Measurements from ENCODE around the gene PKP1. TPM values are rescaled to one million over a fixed set of nuclear protein-coding genes. Genes with fewer than 3 reads are reported as not detected.

The PKP1 gene
- total and polyA plus RNA-seq, 2 of the 4 experiments (the other 2 are of a cell fraction) = 0.18 to 0.36 TPM

DNA sequence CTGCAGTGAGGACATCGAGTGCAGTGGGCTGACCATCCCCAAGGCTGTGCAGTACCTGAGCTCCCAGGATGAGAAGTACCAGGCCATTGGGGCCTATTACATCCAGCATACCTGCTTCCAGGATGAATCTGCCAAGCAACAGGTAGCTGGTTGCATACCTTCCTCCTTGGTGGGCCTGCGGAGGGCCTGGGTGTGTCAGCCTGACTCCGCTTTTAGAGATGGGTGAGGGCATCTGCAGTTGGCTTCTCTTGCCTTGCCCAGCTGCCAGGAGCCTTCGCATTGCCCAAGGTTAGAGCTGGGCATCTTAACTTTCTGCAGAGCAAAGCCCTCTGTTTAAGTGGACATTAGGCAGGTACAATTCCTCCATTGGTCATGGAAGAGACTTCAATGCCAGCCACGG, 33.2 kb downstream of the PKP1 start:
- CTCF ChIA-PET = no interaction called here
- Histone ChIP-seq H3K18ac (ENCODE audit: low read depth, low read length) (no peak overlapping the region), H3K27ac (ENCODE audit: insufficient read depth, low read length) (no peak overlapping the region), H2BK15ac (ENCODE audit: low read depth, low read length) (no peak overlapping the region), H2BK20ac (ENCODE audit: low read depth, low read length) (no peak overlapping the region), H3K9me1 (ENCODE audit: insufficient read depth, low read length) (no peaks in the 10 kb centered on the region), H3K4me2 (ENCODE audit: low read depth, low read length) (no peak overlapping the region), H3K9me3 (ENCODE audit: control insufficient read depth, insufficient read depth, low read length) (no peaks in the 10 kb centered on the region), H3K9ac (ENCODE audit: low read depth, low read length) (no peak overlapping the region), H3K23ac (ENCODE audit: low read depth, low read length) (no peak overlapping the region), H4K8ac (ENCODE audit: low read depth in 2 of 2, low read length in 2 of 2) (no peak overlapping the region), H4K91ac (ENCODE audit: insufficient read depth, low read depth, low read length) (no peak overlapping the region), H2AK9ac (replicated peaks; ENCODE audit: low read depth, low read length, poor library complexity) (no peak overlapping the region), H2BK5ac (ENCODE audit: low read depth, low read length, poor library complexity, severe bottlenecking) (no peak overlapping the region), H2AFZ (replicated peaks; ENCODE audit: low read length, poor library complexity) (no peak overlapping the region), H3K4me1 (ENCODE audit: control insufficient read depth, insufficient read depth, low read length) (no peaks in the 10 kb centered on the region), H4K5ac (ENCODE audit: low read depth, low read length) (no peak overlapping the region), H2AK5ac (ENCODE audit: low read depth, low read length) (no peak overlapping the region), H3K79me1 (ENCODE audit: low read depth in 1 of 2, low read length in 2 of 2) (no peaks in the 10 kb centered on the region), H3K56ac (ENCODE audit: extremely low read depth, insufficient read depth, low read length) (no peak overlapping the region), H3K14ac (replicated peaks; ENCODE audit: low read depth, low read length) (no peak overlapping the region), H3K4ac (ENCODE audit: low read depth, low read length) (no peak overlapping the region), H3K36me3 (ENCODE audit: control insufficient read depth, insufficient read depth, low read length) (no peaks in the 10 kb centered on the region), H3K4me3 (ENCODE audit: insufficient read depth, low read depth, low read length) (no peak overlapping the region), H2BK120ac (ENCODE audit: low read depth, low read length) (no peak overlapping the region), H4K20me1 (ENCODE audit: insufficient read depth, low read length) (no peaks in the 10 kb centered on the region), H3K27me3 (ENCODE audit: control insufficient read depth, insufficient read depth, low read length) (peaks cover 80% of the 10 kb centered on the region)
- POLR2A ChIA-PET (ENCODE audit: unreplicated experiment) = no interaction called here
- dilution Hi-C loops (cut with HindIII; ENCODE audit: low sequenced_read_pairs, unreplicated experiment) (no loop called here), intact Hi-C loops (cut with micrococcal nuclease) (no loop called here), in situ Hi-C loops (cut with MboI; ENCODE audit: low sequenced_read_pairs) (no loop called here)
- no TSS peak for BruUV-seq (replicated peaks)
- ATAC-seq (ENCODE audit: low read depth) (no peak), DNase-seq (no peak)
- TF ChIP-seq MAZ (IDR thresholded peaks at IDR 0.05; ENCODE audit: borderline replicate concordance, low read depth, low read length) = no peak
- TF ChIP-seq MXI1 (IDR thresholded peaks at IDR 0.05; ENCODE audit: borderline replicate concordance, low read depth, low read length) = no peak
- no peak for TF ChIP-seq MAFK (IDR thresholded peaks at IDR 0.05; ENCODE audit: low read depth, low read length)
- TF ChIP-seq RCOR1 (IDR thresholded peaks at IDR 0.05; ENCODE audit: insufficient replicate concordance, low read length) = no peak
- TF ChIP-seq, protein P1, sequence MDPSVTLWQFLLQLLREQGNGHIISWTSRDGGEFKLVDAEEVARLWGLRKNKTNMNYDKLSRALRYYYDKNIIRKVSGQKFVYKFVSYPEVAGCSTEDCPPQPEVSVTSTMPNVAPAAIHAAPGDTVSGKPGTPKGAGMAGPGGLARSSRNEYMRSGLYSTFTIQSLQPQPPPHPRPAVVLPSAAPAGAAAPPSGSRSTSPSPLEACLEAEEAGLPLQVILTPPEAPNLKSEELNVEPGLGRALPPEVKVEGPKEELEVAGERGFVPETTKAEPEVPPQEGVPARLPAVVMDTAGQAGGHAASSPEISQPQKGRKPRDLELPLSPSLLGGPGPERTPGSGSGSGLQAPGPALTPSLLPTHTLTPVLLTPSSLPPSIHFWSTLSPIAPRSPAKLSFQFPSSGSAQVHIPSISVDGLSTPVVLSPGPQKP (IDR thresholded peaks at IDR 0.05; ENCODE audit: borderline replicate concordance, low read depth, low read length) = no peak
- TF ChIP-seq BHLHE40 (IDR thresholded peaks at IDR 0.05; ENCODE audit: low read depth, low read length) = no peak
- no peak for TF ChIP-seq CHD1 (IDR thresholded peaks at IDR 0.05; ENCODE audit: low read depth, low read length)
- no peak for TF ChIP-seq RAD21 (IDR thresholded peaks at IDR 0.05; ENCODE audit: low read length)
- no peak for TF ChIP-seq SMC3 (IDR thresholded peaks at IDR 0.05; ENCODE audit: low read depth, low read length)
- TF ChIP-seq CEBPB (IDR thresholded peaks at IDR 0.05; ENCODE audit: low read depth, low read length) = no peak
- no peak for TF ChIP-seq RFX5 (IDR thresholded peaks at IDR 0.05; ENCODE audit: low read depth, low read length)
- TF ChIP-seq FOS (IDR thresholded peaks at IDR 0.05; ENCODE audit: low read depth, low read length) = no peak
- TF ChIP-seq NFE2L2 (IDR thresholded peaks at IDR 0.05; ENCODE audit: low read depth, low read length) = no peak
- no peak for TF ChIP-seq POLR2A (IDR thresholded peaks at IDR 0.05; ENCODE audit: low read depth, low read length)
- TF ChIP-seq CTCF (conservative IDR thresholded peaks at IDR 0.05; ENCODE audit: low read depth, low read length) = no peak
- TF ChIP-seq, protein P2, sequence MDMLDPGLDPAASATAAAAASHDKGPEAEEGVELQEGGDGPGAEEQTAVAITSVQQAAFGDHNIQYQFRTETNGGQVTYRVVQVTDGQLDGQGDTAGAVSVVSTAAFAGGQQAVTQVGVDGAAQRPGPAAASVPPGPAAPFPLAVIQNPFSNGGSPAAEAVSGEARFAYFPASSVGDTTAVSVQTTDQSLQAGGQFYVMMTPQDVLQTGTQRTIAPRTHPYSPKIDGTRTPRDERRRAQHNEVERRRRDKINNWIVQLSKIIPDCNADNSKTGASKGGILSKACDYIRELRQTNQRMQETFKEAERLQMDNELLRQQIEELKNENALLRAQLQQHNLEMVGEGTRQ (IDR thresholded peaks at IDR 0.05; ENCODE audit: low read depth, low read length) = no peak
- 50% methylated on average over 2 of the region's 5 CpGs; no CpG with 5 or more reads in 1 of the 2 experiments for WGBS, 2 experiments (ENCODE audit: extremely low coverage in 2 of 2, insufficient read length in 1 of 2)

Data from IMR-90 (cell line).